GM18498 (cell line): ENCODE measurements around the gene ZNF831.

Experiments
- ATAC-seq: cut with Tn5 transposase; IDR thresholded peaks from one replicate; pipeline ENCODE4 v1.9.1; 2021; ENCODE audit warnings: mild to moderate bottlenecking, moderate library complexity; ENCODE audit not compliant: unreplicated experiment

ZNF831 gene

DNA sequence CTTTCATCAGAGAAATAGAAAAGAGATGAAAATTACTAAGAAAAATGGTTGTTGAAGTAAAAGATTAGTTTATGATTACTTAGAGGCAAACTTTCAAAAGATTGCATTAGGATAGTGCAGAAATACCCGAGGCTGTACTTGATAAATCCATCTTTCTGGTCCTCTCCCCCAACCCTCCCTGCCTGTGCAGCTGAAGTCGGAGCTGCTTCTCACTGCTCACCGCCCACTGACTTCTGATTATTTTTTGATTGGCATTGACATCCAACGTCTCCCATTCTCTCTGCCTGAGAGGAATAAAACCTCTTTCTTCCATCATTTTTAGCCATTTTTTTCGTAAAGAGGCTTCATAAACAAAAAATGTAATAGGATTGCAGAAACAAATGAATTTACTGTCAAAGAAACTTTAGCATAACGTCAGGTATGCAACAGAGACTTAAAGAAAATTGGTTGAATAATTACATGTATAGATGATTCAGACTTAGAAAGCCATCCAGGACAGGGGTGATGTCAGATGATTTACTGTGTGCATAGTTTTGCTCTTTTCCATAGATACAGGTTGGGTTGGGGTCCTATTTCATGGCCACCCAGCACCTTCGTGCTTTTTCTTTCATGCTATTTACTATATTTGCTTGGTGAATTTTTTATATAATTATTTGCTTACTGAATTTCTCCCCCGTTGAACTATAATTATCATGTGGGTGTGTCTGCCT is 83.2 kb downstream of the ZNF831 start:
- ATAC-seq, result no peak

- no peak for ATAC-seq
Observed at GRCh38 chr20:59247731-59248684, 84.4 kb downstream of the ZNF831 start.

- no peak for ATAC-seq
Observed at GRCh38 chr20:59250293-59250692, 86.7 kb downstream of the ZNF831 start.

DNA sequence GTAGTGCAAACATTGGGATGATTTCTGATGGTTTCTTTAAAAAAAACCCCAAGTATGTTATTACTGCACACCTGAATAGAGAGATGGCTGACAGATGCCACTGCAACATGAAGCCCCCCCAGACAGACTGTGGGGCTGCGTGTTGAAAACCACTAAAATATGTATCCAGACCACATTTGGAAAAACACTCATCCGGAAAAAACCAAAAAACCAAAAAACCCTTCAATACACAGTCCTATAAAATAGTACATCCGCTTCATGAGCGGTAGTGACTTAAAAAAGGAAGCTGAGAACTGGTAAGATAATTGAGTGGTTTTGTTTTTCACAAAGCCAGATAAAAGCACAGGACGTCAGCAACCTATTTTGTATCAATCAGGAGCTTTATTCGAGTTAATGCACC is 89.7 kb downstream of the ZNF831 start:
- ATAC-seq, result no peak

- ATAC-seq, result no peak
Observed at GRCh38 chr20:59253779-59254319, 90.2 kb downstream of the ZNF831 start.

DNA sequence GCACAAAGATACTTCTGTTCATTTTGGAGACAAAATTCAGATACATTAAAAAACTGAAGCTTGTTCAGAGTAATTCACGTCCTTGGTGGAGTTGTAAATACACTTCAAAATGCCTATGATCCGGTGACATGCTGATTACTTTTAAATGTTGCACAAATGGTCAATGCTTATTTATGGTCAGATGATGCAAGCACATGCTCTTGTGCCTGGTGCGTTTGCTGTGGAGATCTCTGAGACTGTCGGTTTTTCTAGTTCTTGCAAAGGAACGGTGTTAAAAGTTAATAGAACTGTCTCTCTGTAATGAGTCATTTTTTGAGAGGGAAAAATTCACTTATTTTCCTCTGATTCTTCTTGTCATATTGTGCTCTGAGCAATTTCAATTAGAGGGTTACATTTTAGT is 91.6 kb downstream of the ZNF831 start:
- no peak for ATAC-seq

GRCh38 chr20:59258221-59258621 is 94.6 kb downstream of the ZNF831 start:
- ATAC-seq, result no peak

DNA sequence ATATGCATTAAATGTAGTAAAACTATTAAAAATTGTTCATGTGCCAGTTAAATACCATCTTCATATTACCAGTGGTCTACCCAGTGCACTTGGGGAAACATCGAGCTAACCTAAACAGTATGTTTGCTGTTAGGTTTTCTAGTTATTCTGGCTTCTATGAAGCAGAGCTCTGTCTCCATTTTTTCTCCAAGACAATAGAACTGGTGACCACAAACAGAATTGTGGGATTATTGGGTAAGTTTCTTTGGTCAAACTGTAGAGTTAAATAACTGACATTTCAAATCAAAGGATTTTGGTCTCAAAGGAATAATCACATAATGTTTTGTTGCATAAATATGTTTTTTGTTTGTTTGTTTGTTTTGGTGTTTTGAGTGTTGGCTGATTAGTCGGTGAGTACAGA is 96.3 kb downstream of the ZNF831 start:
- ATAC-seq, result no peak

- ATAC-seq, result no peak
Observed at GRCh38 chr20:59265298-59265697, 101.7 kb downstream of the ZNF831 start.

- no peak for ATAC-seq
Observed at GRCh38 chr20:59268870-59269269, 105.2 kb downstream of the ZNF831 start.

GRCh38 chr20:59269411-59270025 is 105.9 kb downstream of the ZNF831 start:
- ATAC-seq, result no peak

DNA sequence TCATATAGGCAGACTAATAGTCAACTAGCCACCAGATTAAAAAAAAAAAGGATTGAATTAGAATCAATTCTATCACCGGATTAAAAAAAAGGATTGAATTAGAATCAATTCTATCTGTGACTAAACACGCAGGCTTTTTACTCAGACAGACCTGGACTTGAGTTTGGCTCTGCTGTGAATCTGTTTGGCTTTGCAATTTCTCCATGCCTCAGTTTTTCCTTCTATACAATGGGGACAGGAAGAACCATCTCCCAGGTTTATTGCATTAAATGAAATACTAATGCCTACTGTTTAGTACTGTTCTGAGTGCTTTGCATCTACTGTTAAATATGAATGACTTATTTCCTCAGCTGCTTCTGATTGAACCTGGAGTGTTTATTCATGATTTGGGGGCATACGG is 106.8 kb downstream of the ZNF831 start:
- ATAC-seq, result no peak

GRCh38 chr20:59273739-59274357 is 110.2 kb downstream of the ZNF831 start:
- ATAC-seq, result no peak

DNA sequence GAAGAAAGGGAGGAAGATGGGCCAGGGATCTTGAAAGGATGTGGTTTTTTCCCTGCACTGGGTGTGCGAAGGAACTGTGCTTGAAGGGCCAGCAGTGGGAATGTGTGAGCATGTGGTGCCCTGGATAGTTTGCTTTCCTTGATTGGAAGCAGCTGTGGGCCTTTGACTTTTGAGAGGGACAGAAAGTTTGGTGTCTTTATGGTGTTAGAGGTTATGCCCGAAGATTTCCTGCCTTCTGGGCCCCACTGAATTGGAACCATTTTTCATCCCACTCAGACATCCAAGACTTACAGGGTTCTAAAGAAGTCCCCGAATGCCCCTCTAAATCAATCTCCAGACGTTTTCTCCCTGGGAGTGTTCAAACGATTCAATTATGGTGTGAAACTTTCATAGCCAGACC is 113.3 kb downstream of the ZNF831 start:
- ATAC-seq, result no peak

- ATAC-seq, result no peak
Observed at GRCh38 chr20:59284470-59284869, 120.8 kb downstream of the ZNF831 start.

- no peak for ATAC-seq
Observed at GRCh38 chr20:59289994-59290393, 126.4 kb downstream of the ZNF831 start.

GRCh38 chr20:59291740-59292383 is 128.2 kb downstream of the ZNF831 start:
- no peak for ATAC-seq

GRCh38 chr20:59295531-59295930 is 131.9 kb downstream of the ZNF831 start:
- no peak for ATAC-seq

GRCh38 chr20:59297686-59298085 is 134.1 kb downstream of the ZNF831 start:
- no peak for ATAC-seq

DNA sequence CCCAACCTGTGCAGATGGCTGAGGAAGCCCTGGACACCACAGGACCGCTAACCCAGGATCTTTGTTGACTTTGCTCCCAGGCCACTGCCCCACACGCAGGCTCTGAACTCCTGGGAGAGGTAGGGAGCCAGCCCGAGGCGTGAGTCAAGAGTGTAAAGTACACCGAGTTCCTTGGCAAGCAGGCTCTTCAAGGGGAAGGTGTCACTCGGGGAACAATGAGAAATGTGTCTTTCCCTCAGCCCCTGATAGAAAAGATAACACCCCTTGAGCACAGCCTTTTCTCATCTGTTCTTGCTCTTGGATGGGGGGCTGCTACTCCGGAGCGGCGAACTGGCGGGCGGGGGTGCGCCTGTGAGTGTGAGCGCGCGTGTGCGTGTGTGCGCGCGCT is 136.3 kb downstream of the ZNF831 start:
- no peak for ATAC-seq
